ENCODE data around the gene HSD17B4.
A peak's percentile ranks its signal among the peaks of the same experiment; 100 is the strongest.
"Not testable (repeated sequence)": the region's sequence is repeated elsewhere in the genome, so short reads cannot be mapped to it uniquely, and the experiment has no call there.

Gene HSD17B4

DNA sequence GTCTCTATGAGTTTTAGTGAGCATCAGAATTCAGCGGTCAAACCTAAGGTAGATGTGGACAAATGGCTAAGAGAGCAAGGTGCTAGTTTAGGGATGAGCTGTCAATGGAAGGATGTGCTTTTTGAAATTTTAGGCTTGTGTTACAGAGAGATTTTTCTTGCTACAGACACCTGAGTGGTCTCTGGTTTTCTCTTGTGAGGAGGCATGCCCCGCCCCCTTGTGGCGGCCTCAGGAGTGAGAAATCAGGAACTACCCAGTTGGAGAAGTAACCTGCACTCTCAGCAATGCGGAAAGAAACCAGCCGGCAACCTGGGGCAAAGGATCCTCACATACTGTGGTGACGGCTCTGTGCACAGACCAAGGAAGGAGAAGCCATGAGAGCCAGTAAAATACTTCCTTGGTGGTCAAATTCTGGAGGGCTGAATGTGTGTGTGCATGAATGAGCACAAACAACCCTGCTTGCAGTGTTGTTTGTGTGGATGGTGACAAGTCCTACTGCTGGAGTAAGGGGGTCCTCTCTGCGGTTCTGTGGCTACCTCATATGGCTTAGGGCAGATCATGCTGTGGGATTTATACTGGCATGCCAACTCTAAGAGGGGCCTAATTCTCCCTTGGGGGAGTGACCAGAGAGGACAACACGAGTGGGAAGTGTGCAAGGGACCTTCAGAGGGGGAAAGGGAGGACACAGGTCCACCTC is 16.7 kb upstream of the HSD17B4 start:
- DNase-seq = no peak

DNA sequence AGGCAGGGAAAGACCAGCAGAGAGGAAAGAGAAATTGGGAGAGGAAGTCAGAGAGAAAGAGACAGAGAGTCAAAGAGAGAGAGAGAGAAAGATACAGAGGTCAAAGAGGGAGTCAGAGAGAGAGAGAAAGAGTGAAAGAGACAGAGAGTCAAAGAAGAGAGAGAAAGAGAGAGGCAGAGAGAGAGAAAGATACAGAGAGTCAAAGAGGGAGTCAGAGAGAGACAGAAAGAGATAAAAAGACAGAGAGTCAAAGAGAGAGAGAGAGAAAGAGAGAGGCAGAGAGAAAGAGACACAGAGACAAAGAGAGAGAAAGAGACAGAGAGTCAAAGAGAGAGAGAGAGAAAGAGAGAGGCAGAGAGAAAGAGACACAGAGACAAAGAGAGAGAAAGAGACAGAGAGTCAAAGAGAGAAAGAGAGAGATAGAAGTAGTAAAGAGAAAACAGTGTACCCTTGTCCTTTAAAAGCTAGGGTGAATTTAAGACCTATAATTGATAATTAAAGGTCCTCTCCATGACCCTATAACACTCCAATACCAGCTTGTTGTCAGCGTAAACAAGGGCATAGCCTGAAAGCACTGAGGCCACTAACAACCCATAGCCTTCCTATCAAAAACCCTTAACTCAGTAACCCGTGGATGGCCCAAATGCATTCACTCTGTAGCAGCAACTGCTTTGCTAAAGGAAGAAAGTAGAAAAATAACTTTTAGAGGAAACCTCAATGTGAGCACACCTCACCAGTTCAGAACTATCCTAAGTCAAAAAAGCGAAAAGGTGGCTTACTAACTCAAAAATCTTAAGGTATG is 14.3 kb upstream of the HSD17B4 start:
- not testable (repeated sequence) for DNase-seq

DNA sequence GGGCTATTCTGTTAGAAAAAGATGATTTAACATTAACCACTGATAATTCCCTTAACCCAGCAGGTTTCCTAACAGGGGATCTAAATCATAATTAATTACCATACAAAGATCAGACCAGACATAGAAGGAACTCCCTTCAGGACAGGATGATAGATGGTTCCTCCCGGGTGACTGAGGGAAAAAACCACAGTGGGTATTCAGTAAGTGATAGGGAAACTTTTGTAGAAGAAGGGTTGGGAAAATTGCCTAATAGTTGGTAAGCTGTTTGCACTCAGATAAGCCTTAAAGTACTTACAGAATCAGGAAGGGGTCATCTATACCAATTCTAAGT is 13.7 kb upstream of the HSD17B4 start:
- not testable (repeated sequence) for DNase-seq

DNA sequence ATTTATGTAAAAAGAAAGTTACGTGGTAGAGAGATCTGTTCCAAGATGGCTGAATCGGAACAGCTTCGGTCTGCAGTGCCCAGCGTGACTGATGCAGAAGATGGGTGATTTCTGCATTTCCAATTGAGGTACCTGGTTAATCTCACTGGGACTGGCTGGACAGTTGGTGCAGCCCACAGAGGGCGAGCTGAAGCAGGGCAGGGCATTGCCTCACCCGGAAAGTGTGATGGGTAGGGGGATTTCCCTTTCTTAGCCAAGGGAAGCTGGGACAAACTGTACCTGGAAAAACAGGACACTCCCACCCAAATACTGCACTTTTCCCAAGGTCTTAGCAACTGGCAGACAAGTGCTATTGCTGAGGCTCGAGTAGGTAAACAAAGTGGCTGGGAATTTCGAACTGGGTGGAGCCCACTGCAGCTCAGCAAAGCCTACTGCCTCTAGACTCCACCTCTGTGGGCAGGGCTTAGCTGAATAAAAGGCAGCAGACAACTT is 13.1 kb upstream of the HSD17B4 start:
- DNase-seq = no peak

DNA sequence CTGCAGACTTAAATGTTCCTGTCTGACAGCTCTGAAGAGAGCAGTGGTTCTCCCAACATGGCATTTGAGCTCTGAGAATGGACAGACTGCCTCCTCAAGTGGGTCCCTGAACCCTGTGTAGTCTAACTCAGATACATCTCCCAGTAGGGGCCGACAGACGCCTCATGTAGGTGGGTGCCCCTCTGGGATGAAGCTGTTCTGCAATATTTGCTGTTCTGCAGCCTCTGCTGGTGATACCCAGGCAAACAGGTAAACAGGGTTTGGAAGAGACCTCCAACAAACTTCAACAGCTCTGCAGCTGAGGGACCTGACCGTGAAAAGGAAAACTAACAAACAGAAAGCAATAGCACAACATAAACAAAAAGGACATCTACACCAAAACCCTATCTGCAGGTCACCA is 12.7 kb upstream of the HSD17B4 start:
- DNase-seq = not testable (repeated sequence)

DNA sequence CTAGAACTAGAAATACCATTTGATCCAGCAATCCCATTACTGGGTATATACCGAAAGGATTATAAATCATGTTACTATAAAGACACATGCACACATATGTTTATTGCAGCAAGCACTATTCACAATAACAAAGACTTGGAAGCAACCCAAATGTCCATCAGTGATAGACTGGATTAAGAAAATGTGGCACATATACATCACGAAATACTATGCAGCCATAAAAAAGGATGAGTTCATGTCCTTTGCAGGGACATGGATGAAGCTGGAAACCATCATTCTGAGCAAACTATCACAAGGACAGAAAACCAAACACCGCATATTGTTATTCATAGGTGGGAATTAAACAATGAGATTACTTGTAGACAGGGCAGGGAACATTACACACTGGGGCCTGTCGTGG is 7.7 kb upstream of the HSD17B4 start:
- not testable (repeated sequence) for DNase-seq

DNA sequence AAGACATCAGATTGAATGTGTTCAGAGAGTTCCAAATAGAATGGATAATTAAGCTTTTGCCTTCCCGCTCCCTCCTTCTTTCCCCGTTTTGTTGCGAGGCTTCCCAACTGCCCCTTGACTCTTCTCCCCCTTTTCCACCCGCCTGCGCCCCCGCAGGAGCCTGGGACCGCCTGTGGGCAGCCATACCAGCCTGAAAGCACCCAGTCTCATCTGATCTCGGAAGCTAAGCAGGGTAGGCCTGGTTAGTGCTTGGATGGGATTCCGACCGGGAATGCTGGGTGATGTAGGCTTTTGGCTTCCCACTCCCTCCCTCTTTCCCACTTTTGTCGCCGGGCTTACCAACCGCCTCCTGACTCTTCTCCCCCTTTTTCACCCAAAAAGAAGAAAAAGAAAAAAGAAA is 6.8 kb upstream of the HSD17B4 start:
- no peak for DNase-seq

DNA sequence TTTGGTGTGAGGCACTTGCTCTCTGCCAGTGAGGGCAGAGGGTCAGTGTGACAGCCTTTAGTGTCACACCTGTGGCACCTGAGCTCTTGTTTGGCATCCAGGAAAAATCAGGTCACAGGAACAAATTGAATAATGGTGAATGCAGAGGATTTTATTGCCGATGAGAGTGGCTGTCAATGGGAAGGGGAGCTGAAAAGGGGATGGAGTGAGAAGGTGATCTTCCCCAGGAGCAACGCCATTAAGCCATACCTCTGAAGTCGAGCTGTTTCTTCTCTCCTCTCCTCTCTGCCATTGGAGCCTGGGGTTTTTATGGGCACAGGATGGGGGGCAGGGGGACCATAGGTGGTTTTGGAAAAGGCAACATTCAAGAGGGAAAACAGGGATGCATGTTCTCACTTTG is 2.4 kb upstream of the HSD17B4 start:
- no peak for DNase-seq

DNA sequence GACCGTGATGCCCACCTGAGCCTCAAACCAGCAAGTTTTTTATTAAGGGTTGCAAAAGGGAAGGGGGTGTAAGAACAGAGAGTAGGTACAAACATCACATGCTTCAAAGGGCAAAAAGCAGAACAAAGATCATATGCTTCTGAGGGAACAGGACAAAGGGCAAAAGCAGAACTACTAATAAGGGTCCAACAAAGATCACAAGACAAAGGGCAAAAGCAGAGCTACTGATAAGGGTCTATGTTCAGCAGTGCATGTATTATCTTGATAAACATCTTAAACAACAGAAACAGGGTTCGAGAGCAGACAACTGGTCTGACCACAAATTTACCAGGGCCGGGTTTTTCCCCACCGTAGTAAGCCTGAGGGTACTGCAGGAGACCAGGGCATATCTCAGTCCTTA is 1.7 kb upstream of the HSD17B4 start:
- not testable (repeated sequence) for DNase-seq

DNA sequence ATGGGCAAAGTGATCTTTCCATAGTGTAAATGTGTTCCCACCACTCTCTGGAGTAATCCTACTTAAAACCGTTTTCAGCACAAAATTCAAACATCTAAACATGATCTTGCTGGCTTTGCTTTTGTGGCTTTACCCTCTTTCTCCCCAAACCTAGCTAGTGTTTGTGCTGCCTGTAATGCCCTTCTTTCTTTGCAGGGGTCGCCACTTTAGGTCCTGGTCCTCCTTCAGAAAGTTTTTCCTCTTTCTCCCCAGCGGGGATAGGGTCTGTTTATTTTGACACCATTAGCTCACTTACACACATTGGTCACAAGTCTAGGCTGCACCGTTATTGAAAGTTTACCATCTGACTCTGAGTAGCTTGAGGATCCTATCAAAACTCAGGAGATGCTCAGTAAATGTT is 736 bp upstream of the HSD17B4 start:
- no peak for DNase-seq

DNA sequence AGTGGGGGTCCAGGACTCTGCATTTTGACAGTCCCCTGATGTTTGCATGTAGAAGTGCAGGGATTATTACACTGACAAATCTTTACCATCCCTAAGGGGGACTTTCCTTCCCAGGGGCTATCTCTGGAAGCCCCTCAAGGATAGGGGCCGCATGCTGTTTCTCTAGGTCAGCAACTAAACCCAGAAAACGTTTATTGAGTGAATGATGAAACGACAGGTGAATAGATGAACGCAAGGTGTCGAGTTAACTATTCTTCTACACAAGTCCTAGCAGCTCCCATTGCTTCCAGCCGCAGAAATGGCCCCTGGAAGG is 281 bp upstream of the HSD17B4 start:
- DNase-seq = no peak

DNA sequence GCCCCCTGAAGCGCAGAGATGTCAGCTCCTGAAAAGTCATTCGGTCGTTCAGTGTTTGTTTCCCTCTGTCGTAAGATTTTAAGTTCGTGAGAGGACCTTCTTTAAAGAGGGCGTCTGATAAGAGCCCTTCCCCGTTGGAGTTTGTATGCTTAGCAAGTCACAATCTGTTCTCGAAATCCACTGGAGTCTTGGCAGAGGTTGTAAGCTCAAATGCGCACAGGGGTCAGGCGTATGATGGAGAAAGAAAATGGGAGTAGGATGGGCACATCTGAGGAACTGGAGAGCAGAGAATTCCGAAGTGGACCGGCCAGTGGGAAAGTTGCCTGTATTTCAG is 710 bp downstream of the HSD17B4 start:
- DNase-seq = no peak

DNA sequence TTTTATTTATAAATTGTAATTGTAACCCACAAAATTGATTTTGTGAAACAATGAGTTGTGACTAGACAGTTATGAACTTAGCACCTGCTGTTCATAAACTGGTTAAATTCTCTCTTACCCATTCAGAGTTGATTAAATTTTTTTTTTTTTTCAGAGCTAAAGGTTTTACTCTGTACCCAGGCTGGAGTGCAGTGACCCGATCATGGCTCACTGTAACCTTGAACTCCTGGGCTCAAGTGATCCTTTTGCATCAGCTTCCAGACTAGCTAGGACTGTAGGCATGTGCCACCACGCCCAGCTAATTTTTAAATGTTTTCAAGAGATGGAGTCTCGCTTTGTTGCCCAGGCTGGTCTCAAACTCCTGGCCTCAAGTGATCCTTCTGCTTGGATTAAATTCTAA is 1.9 kb downstream of the HSD17B4 start:
- no peak for DNase-seq

DNA sequence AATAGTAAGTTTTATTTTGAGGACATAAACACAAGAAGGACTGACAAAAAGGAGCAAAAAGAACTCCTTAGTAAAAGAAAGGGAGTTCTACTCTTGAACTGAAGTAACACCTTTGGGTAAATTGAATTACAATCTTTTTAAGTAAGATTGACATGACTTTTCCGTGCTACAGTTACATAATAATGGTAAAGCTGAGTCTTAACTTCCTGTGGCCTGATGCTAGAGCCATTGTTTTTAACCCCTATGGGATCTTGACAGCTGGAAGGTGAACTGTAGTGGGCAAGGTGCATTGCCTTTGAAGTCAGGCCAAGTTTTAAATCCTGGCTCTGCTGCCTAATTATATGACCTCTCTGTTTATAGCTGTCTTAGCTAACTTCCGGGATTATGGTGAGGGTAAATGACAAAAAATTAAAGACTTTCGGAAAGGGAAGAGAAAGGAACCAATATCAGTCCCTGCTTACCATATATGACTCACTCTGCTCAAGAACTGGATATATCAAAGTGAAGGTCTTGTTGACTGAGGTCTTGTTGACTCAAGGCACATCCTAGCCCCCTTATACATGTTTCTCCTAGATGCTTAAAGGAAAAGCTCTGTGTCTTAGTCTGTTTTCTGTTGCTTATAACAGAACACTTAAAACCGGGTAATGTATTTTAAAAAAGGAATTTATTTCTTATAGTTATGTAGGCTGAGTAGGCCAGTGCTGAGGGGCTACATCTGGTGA is 6.8 kb downstream of the HSD17B4 start:
- no peak for DNase-seq

DNA sequence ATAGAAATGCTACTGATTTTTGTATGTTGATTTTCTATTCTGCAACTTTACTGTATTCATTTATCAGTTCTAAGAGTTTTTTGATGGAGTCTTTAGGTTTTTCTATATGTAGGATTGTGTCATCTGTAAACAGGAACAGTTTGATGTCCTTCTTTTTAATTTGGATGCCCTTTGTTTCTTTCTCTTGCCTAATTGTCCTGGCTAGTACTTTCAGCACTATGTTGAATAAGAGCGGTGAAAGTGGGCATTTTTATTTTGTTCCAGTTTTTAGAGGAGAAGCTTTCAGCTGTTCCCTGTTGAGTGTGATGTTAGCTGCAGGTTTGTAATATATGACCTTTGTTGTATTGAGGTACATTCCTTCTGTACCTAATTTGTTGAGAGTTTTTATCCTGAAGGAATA is 13.3 kb downstream of the HSD17B4 start:
- no peak for DNase-seq

DNA sequence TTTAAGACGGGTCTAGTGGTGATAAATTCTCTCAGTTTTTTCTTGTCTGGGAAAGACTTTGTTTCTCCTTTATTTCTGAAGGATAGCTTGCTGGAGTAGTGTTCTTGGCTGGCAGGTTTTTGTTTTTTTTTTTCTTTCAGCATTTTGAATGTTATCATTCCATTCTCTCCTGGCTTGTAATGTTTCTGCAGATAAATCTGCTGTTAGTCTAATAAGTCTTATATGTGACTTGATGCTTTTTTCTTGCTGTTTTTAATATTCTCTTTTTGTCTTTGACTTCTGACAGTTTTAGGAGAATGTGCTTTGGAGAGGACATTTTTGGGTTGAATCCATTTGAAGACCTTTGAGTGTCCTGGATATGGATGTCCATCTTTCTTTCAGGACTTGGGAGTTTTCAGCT is 16.0 kb downstream of the HSD17B4 start:
- DNase-seq = no peak

DNA sequence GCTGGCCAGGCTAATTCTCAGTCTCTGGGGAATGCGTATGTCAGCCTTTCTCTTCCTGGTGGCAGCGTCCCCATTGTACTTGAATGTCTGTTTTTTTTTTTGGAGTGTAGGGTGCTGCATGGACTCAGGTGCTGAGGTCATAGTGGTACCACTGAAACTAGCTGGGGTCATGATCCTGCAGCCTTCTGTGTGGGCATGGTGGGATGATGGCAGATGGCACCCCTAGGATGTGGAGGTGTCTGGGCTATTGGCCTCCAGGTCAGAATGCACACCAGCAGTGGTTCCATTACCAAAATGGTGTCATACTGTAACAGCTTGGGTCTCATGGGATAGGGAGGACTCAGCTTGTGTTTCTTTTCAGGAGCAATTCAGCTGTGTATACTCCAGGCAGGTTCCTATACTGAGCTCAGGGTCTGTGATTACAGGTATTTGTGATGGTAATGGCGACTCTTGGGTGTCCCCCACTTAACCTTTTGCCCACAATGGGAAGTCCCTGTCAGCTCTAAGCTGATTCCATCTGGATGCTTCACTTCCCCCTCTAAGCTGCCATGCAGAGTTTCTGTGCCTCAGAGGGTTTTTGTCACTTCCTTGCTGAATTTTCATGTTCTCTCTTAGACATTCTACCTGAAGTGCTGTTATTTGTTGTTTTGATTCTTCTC is 17.9 kb downstream of the HSD17B4 start:
- no peak for DNase-seq

DNA sequence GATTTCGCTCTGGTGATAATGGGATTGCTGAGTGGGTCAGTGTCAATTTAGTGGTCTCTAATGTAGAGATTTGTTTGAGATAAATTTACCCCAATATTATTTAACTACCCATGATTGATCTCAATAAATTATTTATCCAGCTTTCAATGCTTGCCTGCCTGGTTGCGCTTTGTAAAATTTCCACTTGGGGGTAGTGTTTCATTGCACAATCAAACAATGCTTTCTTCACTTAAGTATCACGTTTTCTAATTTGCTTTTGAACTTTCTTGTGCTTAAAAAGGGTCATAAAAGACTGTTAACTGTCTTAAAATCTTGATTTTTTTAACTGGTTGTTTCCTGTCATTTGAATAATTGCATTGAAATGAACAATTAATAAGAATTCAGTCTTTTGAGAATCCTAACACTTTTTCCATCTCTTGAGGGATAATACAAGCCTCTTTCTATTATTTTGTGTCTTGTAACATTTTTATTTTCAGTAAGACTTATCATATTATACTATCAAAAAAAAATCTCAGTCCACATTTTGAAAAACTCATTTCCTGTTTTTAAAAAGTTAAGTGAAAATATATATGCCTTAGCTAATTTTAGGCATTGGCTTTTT is 18.7 kb downstream of the HSD17B4 start:
- DNase-seq = peak; percentile 0

DNA sequence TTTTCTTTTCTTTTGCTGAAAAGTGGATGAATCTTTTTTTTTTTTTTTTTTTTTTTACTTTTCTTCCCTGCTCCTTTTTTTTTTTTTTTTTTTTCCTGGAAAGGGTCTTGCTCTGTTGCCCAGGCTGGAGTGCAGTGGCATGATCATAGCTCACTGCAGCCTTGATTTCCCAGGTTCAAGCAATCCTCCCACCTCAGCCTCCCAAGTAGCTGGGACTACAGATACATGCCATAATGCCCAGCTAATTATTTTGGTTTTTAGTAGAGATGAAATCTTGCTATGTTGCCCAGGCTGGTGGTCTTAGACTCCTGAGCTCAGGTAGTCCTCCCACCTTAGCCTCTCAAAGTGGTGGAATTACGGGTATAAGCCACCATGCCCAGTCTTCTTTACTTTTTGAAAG is 20.9 kb downstream of the HSD17B4 start:
- no peak for DNase-seq

DNA sequence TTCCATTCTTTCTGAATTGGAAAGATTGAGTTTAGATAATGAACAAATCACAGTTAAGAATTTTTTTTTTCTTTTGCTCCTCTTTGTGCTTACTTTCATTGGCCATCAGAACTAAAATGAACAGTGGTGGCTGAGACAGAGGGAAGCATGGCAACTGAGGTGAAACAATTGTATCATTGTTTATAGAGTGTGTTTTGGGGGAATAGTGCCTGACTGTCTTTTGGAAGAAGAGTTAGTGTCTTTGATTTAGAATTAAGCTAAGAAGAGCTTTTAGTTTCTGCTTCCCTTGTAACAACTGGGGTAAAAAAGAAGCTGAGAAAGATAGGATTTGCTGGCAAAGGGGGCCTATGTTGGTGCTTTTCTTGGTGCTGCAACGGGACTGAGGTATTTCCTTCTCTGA is 24.0 kb downstream of the HSD17B4 start:
- DNase-seq = no peak

DNA sequence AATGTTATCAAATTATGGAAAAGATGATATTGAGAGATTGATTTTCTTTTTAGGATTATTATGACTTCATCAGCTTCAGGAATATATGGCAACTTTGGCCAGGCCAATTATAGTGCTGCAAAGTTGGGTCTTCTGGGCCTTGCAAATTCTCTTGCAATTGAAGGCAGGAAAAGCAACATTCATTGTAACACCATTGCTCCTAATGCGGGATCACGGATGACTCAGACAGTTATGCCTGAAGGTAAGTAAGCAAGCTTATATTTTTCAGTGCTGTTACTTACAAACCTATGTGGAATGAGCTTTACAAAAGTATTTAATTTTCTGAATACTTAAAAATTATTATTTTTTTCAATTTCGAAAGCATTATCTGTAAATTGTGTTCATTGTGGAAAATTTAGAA is 26.5 kb downstream of the HSD17B4 start:
- DNase-seq = no peak

DNA sequence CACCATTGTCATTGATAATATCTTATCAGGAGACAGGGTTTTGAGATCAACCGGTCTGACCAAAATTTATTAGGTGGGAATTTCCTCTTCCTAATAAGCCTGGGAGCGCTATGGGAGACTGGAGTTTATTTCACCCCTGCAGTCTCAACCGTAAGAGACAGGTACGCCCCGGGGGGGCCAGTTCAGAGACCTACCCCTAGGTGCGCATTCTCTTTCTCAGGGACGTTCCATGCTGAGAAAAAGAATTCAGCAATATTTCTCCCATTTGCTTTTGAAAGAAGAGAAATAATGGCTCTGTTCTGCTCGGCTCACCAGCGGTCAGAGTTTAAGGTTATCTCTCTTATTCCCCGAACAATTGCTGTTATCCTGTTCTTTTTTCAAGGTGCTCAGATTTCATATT is 28.3 kb downstream of the HSD17B4 start:
- not testable (repeated sequence) for DNase-seq

DNA sequence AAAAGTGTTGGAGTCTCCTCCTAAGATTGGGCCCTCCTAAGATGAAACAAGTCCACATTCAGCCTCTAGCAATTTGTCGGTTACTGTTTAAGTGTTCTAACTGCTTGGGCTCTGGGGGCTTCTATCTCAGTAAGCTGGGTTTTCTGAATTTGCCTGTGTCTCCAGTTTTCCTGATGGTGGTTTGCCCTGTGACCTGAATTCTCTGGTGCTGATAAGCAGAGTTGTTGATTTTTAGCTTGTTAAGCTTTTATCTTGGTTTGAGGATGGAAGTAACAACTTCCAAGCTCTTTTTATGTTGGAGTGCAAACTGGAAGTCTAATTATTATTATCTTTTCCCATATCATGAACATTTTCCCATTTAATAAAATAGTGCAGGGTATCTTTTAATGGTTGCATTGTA is 30.9 kb downstream of the HSD17B4 start:
- DNase-seq = no peak
